Trophoblast cell (in vitro differentiated cells and primary cell): ENCODE data around the gene PMEPA1.

Experiments used
- DNase-seq, 2 donors: peaks; one replicate each; pipeline ENCODE4 v3.0.0-alpha.2; 2016
- H2AFZ ChIP-seq: 2 replicates; pipeline ENCODE4 v1.6.1; 2013; ENCODE audit warnings: low read length, moderate library complexity, mild to moderate bottlenecking; ENCODE audit not compliant: insufficient read depth, poor library complexity
- H2AK5ac ChIP-seq: 2 replicates; pipeline ENCODE4 v1.6.1; 2013; ENCODE audit warnings: mild to moderate bottlenecking, low read length
- H2BK120ac ChIP-seq: 2 replicates; pipeline ENCODE4 v1.6.1; 2013; ENCODE audit warnings: low read length, mild to moderate bottlenecking, moderate library complexity; ENCODE audit not compliant: insufficient read depth, poor library complexity
- H2BK12ac ChIP-seq: 2 replicates; pipeline ENCODE4 v1.6.1; 2013; ENCODE audit warnings: mild to moderate bottlenecking, low read length, moderate library complexity
- H2BK5ac ChIP-seq: 2 replicates; pipeline ENCODE4 v1.6.1; 2013; ENCODE audit warnings: low read length, low read depth, moderate library complexity, mild to moderate bottlenecking; ENCODE audit not compliant: poor library complexity
- H3K14ac ChIP-seq: 2 replicates; pipeline ENCODE4 v1.6.1; 2013; ENCODE audit warnings: mild to moderate bottlenecking, low read length
- H3K18ac ChIP-seq: 2 replicates; pipeline ENCODE4 v1.6.1; 2013; ENCODE audit warnings: mild to moderate bottlenecking, low read length
- H3K23ac ChIP-seq: 2 replicates; pipeline ENCODE4 v1.6.1; 2013; ENCODE audit warnings: low read length
- H3K27ac ChIP-seq: 2 replicates; pipeline ENCODE4 v1.5.1; 2013; ENCODE audit warnings: low read depth, mild to moderate bottlenecking, inconsistent platforms, low read length, moderate library complexity
- H3K27me3 ChIP-seq: 2 replicates; pipeline ENCODE4 v1.6.1; 2013; ENCODE audit warnings: inconsistent platforms, mild to moderate bottlenecking, low read length, moderate library complexity; ENCODE audit not compliant: insufficient read depth
- H3K36me3 ChIP-seq, 2 experiments: 1 replicate in 1 of 2; 2 replicates in 1 of 2; pipeline ENCODE4 v1.6.1; 2013; ENCODE audit warnings: low read length in 2 of 2, mild to moderate bottlenecking in 2 of 2, moderate library complexity in 1 of 2; ENCODE audit not compliant: insufficient read depth in 2 of 2, control insufficient read depth in 1 of 2
- H3K4ac ChIP-seq: 2 replicates; pipeline ENCODE4 v1.6.1; 2013; ENCODE audit warnings: low read depth, mild to moderate bottlenecking, low read length, moderate library complexity
- H3K4me1 ChIP-seq, 2 experiments: 1 replicate in 1 of 2; 2 replicates in 1 of 2; pipeline ENCODE4 v1.6.1; 2013; ENCODE audit warnings: low read length in 2 of 2, mild to moderate bottlenecking in 2 of 2, moderate library complexity in 1 of 2; ENCODE audit not compliant: insufficient read depth in 2 of 2, control insufficient read depth in 1 of 2
- H3K4me2 ChIP-seq: 2 replicates; pipeline ENCODE4 v1.6.1; 2013; ENCODE audit warnings: inconsistent platforms, mild to moderate bottlenecking, low read length, moderate library complexity
- H3K4me3 ChIP-seq: 2 replicates; pipeline ENCODE4 v1.5.1; 2013; ENCODE audit warnings: mild to moderate bottlenecking, low read depth, low read length, inconsistent platforms
- H3K79me1 ChIP-seq: one replicate; pipeline ENCODE4 v1.6.1; 2013; ENCODE audit warnings: low read length
- H3K79me2 ChIP-seq: 2 replicates; pipeline ENCODE4 v1.6.1; 2013; ENCODE audit warnings: low read length, mild to moderate bottlenecking; ENCODE audit not compliant: control insufficient read depth, insufficient read depth, poor library complexity
- H3K9ac ChIP-seq: 2 replicates; pipeline ENCODE4 v1.6.1; 2013; ENCODE audit warnings: mild to moderate bottlenecking, low read length
- H3K9me3 ChIP-seq: 2 replicates; pipeline ENCODE4 v1.6.1; 2013; ENCODE audit warnings: low read depth, mild to moderate bottlenecking, control low read depth, inconsistent platforms, low read length; ENCODE audit not compliant: insufficient read depth
- H4K12ac ChIP-seq: 2 replicates; pipeline ENCODE4 v1.6.1; 2013; ENCODE audit warnings: low read depth, mild to moderate bottlenecking, low read length, moderate library complexity
- H4K8ac ChIP-seq: 2 replicates; pipeline ENCODE4 v1.6.1; 2013; ENCODE audit warnings: low read depth, mild to moderate bottlenecking, low read length, moderate library complexity
- H4K91ac ChIP-seq: one replicate; pipeline ENCODE4 v1.6.1; 2013; ENCODE audit warnings: low read depth, mild to moderate bottlenecking, low read length, moderate library complexity
- WGBS: extraction: QIAGEN DNeasy Blood & Tissue Kit; methylation state at CpG from one replicate; pipeline ENCODE4 v1.1.7; 2013; ENCODE audit warnings: missing lambda C conversion rate; ENCODE audit not compliant: insufficient read length, insufficient coverage; ENCODE audit errors: extremely low coverage; 5-methylcytosine and 5-hydroxymethylcytosine counted together

The PMEPA1 gene

DNA sequence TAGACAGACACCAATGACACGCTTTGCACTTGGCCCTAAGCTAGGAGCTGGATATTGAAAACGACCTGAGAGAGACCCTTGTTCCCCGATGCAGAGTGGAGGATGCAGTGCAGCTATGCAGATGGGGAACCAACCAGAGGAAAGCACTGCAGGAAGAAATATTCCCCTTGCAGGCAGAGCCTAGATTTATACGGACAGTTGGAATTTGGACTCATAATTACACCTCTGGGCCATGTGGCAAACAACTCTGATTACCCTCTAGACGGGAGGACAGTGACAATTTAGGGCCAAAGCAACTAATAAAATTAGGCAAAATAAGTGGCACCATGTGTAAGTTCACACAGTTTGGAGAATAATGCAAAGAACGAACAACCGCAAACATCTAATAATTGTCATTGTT is 12.3 kb downstream of the PMEPA1 start:
- Histone ChIP-seq H3K18ac (no peak overlapping the region), H3K36me3 (peaks cover 15 to 19% of the 10 kb centered on the region in 2 experiments), H3K27ac (no peak overlapping the region), H3K4me2 (no peak overlapping the region), H4K91ac (no peak overlapping the region), H3K9ac (no peak overlapping the region), H3K23ac (no peak overlapping the region), H2BK12ac (no peak overlapping the region), H3K4me1 (peaks cover 51 to 71% of the 10 kb centered on the region in 2 experiments), H3K14ac (no peak overlapping the region), H2BK120ac (no peak overlapping the region), H4K12ac (no peak overlapping the region), H3K4ac (no peak overlapping the region), H3K27me3 (no peaks in the 10 kb centered on the region), H3K9me3 (no peaks in the 10 kb centered on the region), H2AK5ac (no peak overlapping the region), H3K79me2 (peaks cover 29% of the 10 kb centered on the region), H4K8ac (no peak overlapping the region), H3K79me1 (peaks cover 28% of the 10 kb centered on the region), H2AFZ (no peak overlapping the region), H2BK5ac (no peak overlapping the region), H3K4me3 (no peak overlapping the region)
- WGBS, result no CpG with 5 or more reads among the region's 7 CpGs
- DNase-seq, result no peak

DNA sequence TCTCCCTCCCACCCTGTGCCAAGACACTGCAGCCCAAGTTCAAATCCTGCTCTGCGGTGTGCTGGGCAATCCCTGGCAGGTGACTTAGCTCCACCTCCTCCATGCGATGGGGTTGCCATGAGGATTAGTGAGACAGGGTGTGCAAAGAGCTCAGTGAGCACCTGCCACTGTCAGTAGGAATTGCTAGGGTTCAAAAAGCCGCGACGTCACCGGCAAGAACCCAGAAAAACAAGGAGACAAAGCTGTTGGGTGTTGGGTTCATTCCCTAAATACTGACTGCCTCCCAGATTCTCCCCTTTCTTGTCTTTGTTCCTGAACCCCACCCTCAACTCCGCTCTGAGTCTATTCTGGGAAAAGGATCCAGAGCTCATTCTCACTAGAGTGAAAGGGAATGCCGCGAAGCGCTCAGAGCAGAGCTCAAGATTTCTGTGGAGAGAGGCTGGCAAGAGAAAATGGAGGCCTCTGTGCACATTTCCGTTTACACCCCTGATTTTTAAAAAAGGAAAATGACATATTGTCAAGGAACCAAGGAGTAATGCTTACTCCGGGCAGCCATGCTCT is 13.3 kb downstream of the PMEPA1 start:
- Histone ChIP-seq H3K27ac (peak overlapping the region; percentile 67), H2AFZ (no peak overlapping the region), H3K79me1 (peaks cover 38% of the 10 kb centered on the region), H4K91ac (peak overlapping the region; percentile 80), H4K12ac (no peak overlapping the region), H4K8ac (no peak overlapping the region), H3K4ac (peak overlapping the region; percentile 95), H3K9ac (no peak overlapping the region), H3K36me3 (peaks cover 6 to 9% of the 10 kb centered on the region in 2 experiments), H3K79me2 (peaks cover 31% of the 10 kb centered on the region), H2AK5ac (no peak overlapping the region), H3K23ac (no peak overlapping the region), H3K9me3 (no peaks in the 10 kb centered on the region), H2BK120ac (peak overlapping the region; percentile 73), H3K4me1 (peaks cover 53 to 72% of the 10 kb centered on the region in 2 experiments), H2BK12ac (peak overlapping the region; percentile 85), H3K4me2 (no peak overlapping the region), H3K27me3 (no peaks in the 10 kb centered on the region), H3K18ac (peak overlapping the region; percentile 78), H3K4me3 (no peak overlapping the region), H3K14ac (peak overlapping the region; percentile 8), H2BK5ac (no peak overlapping the region)
- DNase-seq, result no peak
- no CpG with 5 or more reads among the region's 12 CpGs for WGBS

DNA sequence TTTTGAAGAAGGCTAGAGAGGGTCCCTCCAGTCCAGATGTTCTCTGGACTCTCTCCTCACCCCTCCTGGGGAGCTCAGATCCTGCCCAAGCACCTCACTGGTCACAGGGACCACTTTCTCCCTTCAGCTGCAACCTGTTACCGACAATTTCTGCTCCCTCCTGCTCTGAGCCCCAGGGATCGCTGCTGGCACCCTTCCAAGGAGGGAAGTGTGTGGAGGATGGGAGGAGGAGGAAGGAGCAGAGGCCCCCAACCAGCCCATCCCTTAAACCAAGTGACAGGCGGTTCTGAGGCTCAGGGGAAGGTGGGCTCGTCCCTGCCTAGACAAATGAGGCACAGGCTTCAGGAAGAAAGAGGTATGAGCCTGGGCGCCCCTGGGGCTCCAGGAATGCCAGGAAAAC is 13.9 kb downstream of the PMEPA1 start:
- no peaks in the 10 kb centered on the region for H3K9me3 ChIP-seq
- peak overlapping the region; percentile 46 for H3K4ac ChIP-seq
- no peak overlapping the region for H3K4me2 ChIP-seq
- H3K27ac ChIP-seq, result peak overlapping the region; percentile 67
- H2BK120ac ChIP-seq, result peak overlapping the region; percentile 73
- peak overlapping the region; percentile 71 for H3K14ac ChIP-seq
- H4K12ac ChIP-seq, result no peak overlapping the region
- no peak for DNase-seq
- H2AFZ ChIP-seq, result peak overlapping the region; percentile 15
- H3K9ac ChIP-seq, result no peak overlapping the region
- H2BK5ac ChIP-seq, result peak overlapping the region; percentile 82
- H2BK12ac ChIP-seq, result peak overlapping the region; percentile 85
- peaks cover 58 to 77% of the 10 kb centered on the region in 2 experiments for H3K4me1 ChIP-seq
- no peak overlapping the region for H3K23ac ChIP-seq
- peaks cover 43% of the 10 kb centered on the region for H3K79me1 ChIP-seq
- H3K4me3 ChIP-seq, result no peak overlapping the region
- peaks cover 34% of the 10 kb centered on the region for H3K79me2 ChIP-seq
- H3K27me3 ChIP-seq, result no peaks in the 10 kb centered on the region
- peak overlapping the region; percentile 86 for H2AK5ac ChIP-seq
- peaks cover 6 to 9% of the 10 kb centered on the region in 2 experiments for H3K36me3 ChIP-seq
- H3K18ac ChIP-seq, result peak overlapping the region; percentile 78
- peak overlapping the region; percentile 80 for H4K91ac ChIP-seq
- no CpG with 5 or more reads among the region's 5 CpGs for WGBS
- H4K8ac ChIP-seq, result peak overlapping the region; percentile 54

DNA sequence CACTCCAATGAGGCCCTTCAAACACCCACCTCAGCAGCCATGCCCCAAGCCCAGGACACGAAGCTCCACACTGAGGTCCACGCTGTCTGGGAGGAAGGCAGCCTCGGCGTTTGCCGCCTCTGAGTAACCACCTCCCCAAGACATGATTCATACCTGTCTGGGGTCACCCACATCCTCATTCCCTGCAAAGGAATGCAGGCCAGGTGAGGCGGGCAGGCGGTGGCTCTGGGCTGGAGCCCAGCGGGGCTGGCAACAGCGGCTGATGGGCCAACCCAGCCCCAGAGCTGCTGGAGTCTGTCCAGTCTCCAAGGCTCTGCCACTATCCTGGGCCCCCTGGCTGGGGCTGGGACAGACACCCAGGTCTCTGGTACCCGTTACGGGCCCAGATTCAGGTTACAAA is 14.8 kb downstream of the PMEPA1 start:
- no CpG with 5 or more reads among the region's 11 CpGs for WGBS
- H3K79me1 ChIP-seq, result peaks cover 44% of the 10 kb centered on the region
- peaks cover 3 to 12% of the 10 kb centered on the region in 2 experiments for H3K36me3 ChIP-seq
- peak overlapping the region; percentile 71 for H3K14ac ChIP-seq
- no peak overlapping the region for H4K12ac ChIP-seq
- no peak overlapping the region for H2AFZ ChIP-seq
- peak overlapping the region; percentile 78 for H3K18ac ChIP-seq
- peak overlapping the region; percentile 67 for H3K27ac ChIP-seq
- H4K91ac ChIP-seq, result peak overlapping the region; percentile 88
- peak overlapping the region; percentile 22 for H3K4me2 ChIP-seq
- H3K9me3 ChIP-seq, result no peaks in the 10 kb centered on the region
- H2AK5ac ChIP-seq, result peak overlapping the region; percentile 9
- no peak overlapping the region for H3K23ac ChIP-seq
- H3K79me2 ChIP-seq, result peaks cover 34% of the 10 kb centered on the region
- H3K27me3 ChIP-seq, result no peaks in the 10 kb centered on the region
- H3K4me1 ChIP-seq, result peaks cover 61 to 85% of the 10 kb centered on the region in 2 experiments
- H2BK5ac ChIP-seq, result peak overlapping the region; percentile 82
- peak overlapping the region; percentile 8 for H3K4ac ChIP-seq
- no peak overlapping the region for H3K9ac ChIP-seq
- peak; percentile 93 to 95 for DNase-seq
- peak overlapping the region; percentile 54 for H4K8ac ChIP-seq
- H2BK12ac ChIP-seq, result peak overlapping the region; percentile 85
- H2BK120ac ChIP-seq, result peak overlapping the region; percentile 73
- no peak overlapping the region for H3K4me3 ChIP-seq
